GM18499 (cell line): ENCODE data around the gene FEM1A.
"Not testable (repeated sequence)": the region's sequence is repeated elsewhere in the genome, so short reads cannot be mapped to it uniquely, and the experiment has no call there.

ENCODE experiments used
- ATAC-seq: cut with Tn5 transposase; IDR thresholded peaks from one replicate; pipeline ENCODE4 v1.9.1; 2021; ENCODE audit warnings: moderate number of reproducible peaks; ENCODE audit not compliant: insufficient read depth, unreplicated experiment

FEM1A gene

GRCh38 chr19:4806384-4806783 lies 14.8 kb downstream of the FEM1A start:
- ATAC-seq: no peak

- ATAC-seq: no peak
These were observed 15.7 kb downstream of the FEM1A start for GRCh38 chr19:4807188-4807587.

- ATAC-seq: no peak
These were observed 20.0 kb downstream of the FEM1A start for GRCh38 chr19:4811328-4812131.

GRCh38 chr19:4814625-4815425 lies 23.3 kb downstream of the FEM1A start:
- no peak for ATAC-seq

GRCh38 chr19:4815426-4816201 lies 24.1 kb downstream of the FEM1A start:
- no peak for ATAC-seq

- ATAC-seq: no peak
These were observed 24.8 kb downstream of the FEM1A start for GRCh38 chr19:4816202-4816949.

DNA sequence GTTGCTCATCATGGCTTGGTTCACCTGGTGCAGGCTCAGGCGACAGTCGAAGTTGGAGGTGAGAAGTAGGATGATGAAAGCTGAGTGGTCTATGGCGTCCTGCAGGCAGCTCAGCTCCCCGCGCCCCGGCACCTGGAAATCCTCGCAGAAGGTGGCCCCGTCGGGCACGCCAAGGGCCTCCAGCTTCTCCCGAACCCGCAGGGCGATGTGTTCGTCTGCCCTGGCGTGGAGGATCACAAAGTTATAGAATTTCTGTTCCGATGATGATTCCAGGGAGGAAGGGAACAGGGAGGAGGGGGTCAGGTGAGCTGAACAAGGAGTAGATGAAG lies 25.4 kb downstream of the FEM1A start:
- ATAC-seq: no peak

DNA sequence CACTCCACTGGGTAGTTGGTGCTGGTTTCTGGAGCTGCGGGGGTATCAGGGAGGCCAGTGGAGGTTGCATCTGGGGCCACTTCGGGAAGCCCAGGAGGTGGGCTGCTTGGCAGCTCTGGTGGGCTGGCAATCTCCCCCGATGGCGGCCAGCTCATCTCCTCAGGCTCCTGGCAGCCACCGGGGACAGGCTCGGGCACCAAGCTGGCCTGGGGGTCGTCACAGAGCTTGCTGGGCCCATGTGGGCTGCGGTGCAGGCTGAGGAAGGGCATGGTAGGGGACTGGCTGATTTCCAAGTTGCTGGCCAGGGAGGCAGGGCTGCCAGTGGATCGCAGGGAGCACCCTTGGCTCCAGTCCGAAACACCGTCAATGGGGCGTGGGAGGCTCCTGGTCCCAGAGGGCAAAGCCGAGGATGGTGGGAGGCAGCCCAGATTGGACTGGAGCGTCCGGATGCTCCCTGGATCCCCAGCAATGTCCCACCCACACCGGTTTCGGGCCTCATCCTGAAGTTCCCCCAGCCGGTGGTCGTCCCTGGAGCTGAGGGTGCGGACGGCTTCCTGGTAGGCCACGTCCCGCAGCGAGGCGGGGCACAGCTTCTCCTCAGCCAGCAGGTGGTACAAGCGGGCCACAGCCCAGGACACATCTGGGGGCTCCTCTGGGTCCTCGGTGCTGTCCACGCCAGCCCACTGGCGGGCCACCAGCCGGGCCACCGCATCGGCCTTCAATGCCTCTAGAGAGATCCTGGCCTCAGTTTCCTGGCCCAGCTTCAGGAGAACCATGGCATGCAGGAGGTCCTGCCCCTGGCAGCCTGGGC lies 26.1 kb downstream of the FEM1A start:
- ATAC-seq: no peak

- no peak for ATAC-seq
These were observed 29.7 kb downstream of the FEM1A start for GRCh38 chr19:4821265-4821664.

- not testable (repeated sequence) for ATAC-seq
These were observed 30.8 kb downstream of the FEM1A start for GRCh38 chr19:4822354-4822753.

GRCh38 chr19:4823577-4823976 lies 32.0 kb downstream of the FEM1A start:
- no peak for ATAC-seq

- no peak for ATAC-seq
These were observed 37.6 kb downstream of the FEM1A start for GRCh38 chr19:4829001-4829712.

DNA sequence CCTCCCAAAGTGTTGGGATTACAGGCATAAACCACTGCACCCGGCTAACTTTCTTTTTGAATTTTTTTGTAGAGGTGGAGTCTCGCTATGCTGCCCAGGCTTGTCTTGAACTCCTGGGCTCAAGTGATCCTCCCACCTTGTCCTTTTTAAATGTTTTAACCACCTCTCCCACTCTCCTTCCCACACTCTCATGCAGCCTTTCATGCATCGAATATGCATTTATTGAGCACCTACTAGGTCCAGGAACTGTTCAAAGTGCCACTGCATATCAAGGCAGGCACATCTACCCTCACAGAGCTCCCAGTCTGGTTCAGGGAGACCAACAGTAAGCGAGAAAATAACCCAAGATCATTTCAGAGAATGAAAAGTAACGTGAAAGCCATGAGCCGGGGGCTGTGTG lies 38.8 kb downstream of the FEM1A start:
- no peak for ATAC-seq

GRCh38 chr19:4830768-4831265 lies 39.3 kb downstream of the FEM1A start:
- no peak for ATAC-seq

GRCh38 chr19:4831304-4831978 lies 39.9 kb downstream of the FEM1A start, which contains the start of gene TICAM1:
TSS of gene TICAM1 (minus strand) at chr19:4831712. CDS start at chr19:4818377, 13,335 bp downstream.
- no peak for ATAC-seq

GRCh38 chr19:4831979-4832340 lies 40.4 kb downstream of the FEM1A start:
- not testable (repeated sequence) for ATAC-seq

DNA sequence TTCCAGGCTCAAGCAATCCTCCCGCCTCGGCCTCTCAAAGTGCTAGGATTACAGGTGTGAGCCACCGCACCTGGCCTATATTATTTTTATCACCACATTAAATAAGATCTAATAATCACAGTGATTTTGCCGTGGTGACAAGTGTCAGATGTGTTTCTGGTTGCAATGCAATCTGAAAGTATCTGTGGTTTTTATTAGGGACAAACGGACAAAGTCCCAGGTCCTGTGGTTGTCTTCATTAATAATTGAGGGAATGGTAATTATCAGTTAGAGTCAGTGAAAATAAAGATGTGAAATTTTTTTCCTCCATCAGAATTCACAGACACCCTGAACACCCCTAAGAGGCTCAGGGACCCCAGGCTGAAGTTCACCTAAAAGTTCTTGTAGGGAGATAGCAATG lies 41.2 kb downstream of the FEM1A start:
- no peak for ATAC-seq

- ATAC-seq: no peak
These were observed 47.7 kb downstream of the FEM1A start for GRCh38 chr19:4839192-4839591.
